ENCODE measurements around the gene SDK1. TPM values are rescaled to one million over a fixed set of nuclear protein-coding genes. Genes with fewer than 3 reads are reported as not detected.
A peak's percentile ranks its signal among the peaks of the same experiment; 100 is the strongest.

SDK1 gene
- total RNA-seq, 1 donor from 2014 or later, result 7.5 TPM

DNA sequence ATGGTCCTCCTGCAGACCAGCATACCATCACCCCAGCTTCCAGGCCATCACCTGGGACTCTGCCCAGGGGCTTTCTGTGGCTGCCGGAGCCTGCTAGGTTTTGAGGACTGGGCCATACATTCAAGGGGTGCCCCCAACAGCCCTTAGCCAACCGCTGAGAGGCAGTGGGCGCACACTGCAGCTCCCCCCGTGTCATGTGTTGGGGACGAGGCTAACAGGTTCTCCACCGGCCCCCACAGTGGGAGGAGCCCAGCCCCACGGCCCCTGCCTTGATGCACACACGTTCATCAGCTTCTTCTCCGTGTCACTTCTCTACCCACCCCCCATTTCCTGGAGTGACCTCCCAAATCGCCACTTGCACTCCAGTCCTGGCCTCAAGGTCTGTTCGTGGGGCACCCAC lies 837.8 kb downstream of the SDK1 start:
- no peak for DNase-seq

GRCh38 chr7:4139656-4140625 lies 838.9 kb downstream of the SDK1 start:
- DNase-seq, result no peak

GRCh38 chr7:4140933-4141332 lies 839.9 kb downstream of the SDK1 start:
- DNase-seq, result no peak

GRCh38 chr7:4143006-4143405 lies 842.0 kb downstream of the SDK1 start:
- DNase-seq, result no peak

GRCh38 chr7:4143511-4144171 lies 842.6 kb downstream of the SDK1 start:
- DNase-seq, result no peak

- no peak for DNase-seq
Observed at GRCh38 chr7:4144172-4144701, 843.2 kb downstream of the SDK1 start.

- DNase-seq, result peak; percentile 74
Observed at GRCh38 chr7:4144811-4145510, 843.9 kb downstream of the SDK1 start.

GRCh38 chr7:4145576-4145975 lies 844.5 kb downstream of the SDK1 start:
- DNase-seq, result no peak

- DNase-seq, result no peak
Observed at GRCh38 chr7:4147926-4148620, 847.0 kb downstream of the SDK1 start.

DNA sequence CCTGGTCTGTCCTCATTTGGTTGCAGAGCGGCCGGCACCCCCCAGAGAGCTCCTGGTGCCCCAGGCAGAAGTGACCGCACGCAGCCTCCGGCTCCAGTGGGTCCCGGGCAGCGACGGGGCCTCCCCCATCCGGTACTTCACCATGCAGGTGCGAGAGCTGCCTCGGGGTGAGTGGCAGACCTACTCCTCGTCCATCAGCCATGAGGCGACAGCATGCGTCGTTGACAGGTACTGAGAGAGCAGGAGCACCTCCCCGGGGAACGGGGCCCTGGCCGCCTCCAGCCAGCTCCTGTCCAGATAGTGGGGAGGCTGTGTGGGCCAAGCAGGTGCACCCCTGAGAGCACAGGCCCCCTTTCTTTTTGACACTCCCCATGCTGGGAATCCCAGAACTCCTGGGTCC lies 848.2 kb downstream of the SDK1 start:
- no peak for DNase-seq

DNA sequence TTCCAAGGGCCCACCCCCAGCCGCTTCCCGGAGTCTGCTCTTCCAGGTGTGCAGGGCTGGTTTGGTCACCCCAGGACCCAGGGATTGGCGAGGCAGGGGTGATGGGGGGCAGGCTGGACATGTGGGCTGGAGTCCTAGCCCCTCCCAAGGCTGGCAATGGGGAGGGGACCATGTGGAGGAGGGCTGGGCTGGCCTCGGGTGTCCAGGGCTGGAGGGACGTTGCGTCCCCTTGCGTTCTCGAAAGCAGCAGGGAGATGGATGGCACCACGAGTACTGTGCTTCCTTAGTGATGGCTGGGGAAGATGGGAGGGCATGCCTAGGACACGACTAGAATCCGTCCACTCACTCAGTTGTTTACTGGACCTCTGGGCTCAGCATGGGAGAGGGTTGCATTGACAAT lies 848.6 kb downstream of the SDK1 start:
- no peak for DNase-seq

- DNase-seq, result no peak
Observed at GRCh38 chr7:4150731-4151130, 849.7 kb downstream of the SDK1 start.

DNA sequence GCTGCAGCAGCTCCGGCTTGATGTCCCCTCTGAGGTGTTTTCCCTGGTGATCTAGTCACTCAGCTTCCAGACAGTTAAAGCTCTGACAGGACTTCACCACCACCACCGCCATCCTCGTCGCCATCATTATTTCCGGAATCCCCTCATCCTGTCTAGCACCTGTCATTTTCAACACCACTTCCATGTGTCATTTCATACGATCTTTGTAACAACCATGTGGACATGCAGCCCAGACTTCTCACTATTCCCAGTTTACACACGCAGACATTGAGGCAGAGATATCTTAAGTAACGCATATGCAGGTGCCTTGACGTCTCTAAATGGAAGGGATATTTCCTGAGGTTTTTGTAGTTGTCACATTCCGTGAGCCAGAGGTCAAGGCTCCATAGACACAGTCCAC lies 850.5 kb downstream of the SDK1 start:
- DNase-seq, result no peak

DNA sequence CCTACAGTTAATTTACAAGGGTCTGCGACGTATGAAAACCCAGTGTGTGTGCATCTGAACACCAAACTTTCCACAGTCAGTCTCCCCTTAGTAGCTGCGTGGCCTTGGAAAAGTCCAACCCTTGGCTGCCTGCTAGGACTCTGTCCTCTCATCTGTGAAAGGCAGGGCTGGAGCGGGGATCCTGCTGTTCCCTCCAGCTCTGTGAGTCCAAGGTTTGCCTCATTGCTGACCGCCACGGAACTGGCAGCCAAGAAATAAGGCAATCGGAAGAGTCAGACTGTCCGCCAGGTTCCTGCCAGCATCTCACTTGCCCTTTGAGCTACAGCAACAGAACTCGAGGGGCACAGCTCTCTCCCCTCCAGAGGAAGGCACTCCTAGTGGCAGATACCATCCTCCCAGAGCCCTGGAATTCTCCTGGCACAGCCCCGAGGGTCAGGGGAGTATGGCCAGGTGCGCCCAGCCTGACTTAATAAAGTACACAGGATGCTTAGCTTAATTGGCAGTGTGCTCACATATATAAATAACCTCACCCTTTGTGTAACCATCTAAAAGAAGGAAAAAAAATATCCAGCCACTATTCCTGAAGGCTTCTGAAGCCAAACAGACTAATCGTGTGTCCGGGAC lies 851.0 kb downstream of the SDK1 start:
- DNase-seq, result no peak

GRCh38 chr7:4154882-4155535 lies 854.0 kb downstream of the SDK1 start:
- DNase-seq, result no peak

- DNase-seq, result no peak
Observed at GRCh38 chr7:4156190-4156589, 855.1 kb downstream of the SDK1 start.

- no peak for DNase-seq
Observed at GRCh38 chr7:4157651-4158050, 856.6 kb downstream of the SDK1 start.

- no peak for DNase-seq
Observed at GRCh38 chr7:4158441-4159153, 857.5 kb downstream of the SDK1 start.

DNA sequence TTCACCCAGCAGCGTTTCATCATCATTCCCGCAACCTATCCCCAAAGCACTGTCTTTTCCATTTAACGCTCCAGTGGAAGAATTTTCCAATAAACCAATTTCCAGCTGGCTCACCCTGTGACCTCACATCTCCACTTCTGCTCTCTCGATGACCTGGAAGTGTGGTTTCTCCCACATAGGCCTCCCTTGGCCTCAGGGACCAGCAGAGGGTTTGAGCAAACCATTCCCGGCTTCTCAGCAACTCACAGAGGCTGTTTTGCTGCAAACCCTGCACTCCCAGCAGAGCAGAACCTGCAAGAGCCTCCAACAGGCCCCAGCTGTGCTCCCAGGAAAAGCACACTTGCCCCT lies 858.1 kb downstream of the SDK1 start:
- no peak for DNase-seq

GRCh38 chr7:4159761-4160554 lies 858.9 kb downstream of the SDK1 start:
- DNase-seq, result no peak
